ENCODE data around the gene BCL6. TPM values are rescaled to one million over a fixed set of nuclear protein-coding genes. Genes with fewer than 3 reads are reported as not detected.

Gene BCL6
- total RNA-seq, 1 experiment from 2014 or later, result 21.5 TPM

DNA sequence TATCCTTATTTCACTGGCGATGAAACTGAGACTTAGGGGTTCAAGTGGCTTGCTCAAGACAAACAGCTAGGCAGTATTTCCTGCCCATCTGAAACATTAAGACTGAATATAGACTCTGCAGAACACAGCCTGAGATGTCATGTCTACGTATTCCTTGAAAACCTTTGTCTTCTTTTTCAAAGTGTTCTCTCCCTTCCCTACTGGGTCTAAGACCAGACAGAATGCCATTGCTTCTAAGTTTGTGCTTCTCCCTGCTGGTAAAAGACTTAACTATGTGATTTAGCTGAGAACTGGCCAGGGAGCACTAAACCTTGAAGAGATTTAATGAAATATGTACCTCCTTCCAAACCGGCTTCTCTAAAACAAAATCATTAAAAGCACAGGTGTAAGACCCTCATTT, 9.9 kb downstream of the BCL6 start:
- ATAC-seq, result no peak
- no peak overlapping the region for H3K27ac ChIP-seq (ENCODE audit: low read length)
- in situ Hi-C loops (cut with HindIII; ENCODE audit: low pct_unique_long_range_greater_than_20kb, low sequenced_read_pairs), result loop anchor here (25.0 kb wide), 1 partner anchor 552 kb away; no protein-coding TSS in a partner anchor
- ChIA-PET CTCF (no interaction called here), POLR2A (no interaction called here)
- H3K27me3 ChIP-seq (ENCODE audit: control insufficient read depth, insufficient read depth, low read length), result no peaks in the 10 kb centered on the region
- TF ChIP-seq, protein P1, sequence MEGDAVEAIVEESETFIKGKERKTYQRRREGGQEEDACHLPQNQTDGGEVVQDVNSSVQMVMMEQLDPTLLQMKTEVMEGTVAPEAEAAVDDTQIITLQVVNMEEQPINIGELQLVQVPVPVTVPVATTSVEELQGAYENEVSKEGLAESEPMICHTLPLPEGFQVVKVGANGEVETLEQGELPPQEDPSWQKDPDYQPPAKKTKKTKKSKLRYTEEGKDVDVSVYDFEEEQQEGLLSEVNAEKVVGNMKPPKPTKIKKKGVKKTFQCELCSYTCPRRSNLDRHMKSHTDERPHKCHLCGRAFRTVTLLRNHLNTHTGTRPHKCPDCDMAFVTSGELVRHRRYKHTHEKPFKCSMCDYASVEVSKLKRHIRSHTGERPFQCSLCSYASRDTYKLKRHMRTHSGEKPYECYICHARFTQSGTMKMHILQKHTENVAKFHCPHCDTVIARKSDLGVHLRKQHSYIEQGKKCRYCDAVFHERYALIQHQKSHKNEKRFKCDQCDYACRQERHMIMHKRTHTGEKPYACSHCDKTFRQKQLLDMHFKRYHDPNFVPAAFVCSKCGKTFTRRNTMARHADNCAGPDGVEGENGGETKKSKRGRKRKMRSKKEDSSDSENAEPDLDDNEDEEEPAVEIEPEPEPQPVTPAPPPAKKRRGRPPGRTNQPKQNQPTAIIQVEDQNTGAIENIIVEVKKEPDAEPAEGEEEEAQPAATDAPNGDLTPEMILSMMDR (IDR thresholded peaks at IDR 0.05), result no peak
- no peak for TF ChIP-seq REST (IDR thresholded peaks at IDR 0.05; ENCODE audit: insufficient read depth in 1 of 2, low read depth in 2 of 2, low read length in 1 of 2)
- no peak for TF ChIP-seq SIN3A (IDR thresholded peaks at IDR 0.05; ENCODE audit: borderline replicate concordance, insufficient read depth, low read depth, low read length)
- TF ChIP-seq POLR2AphosphoS5 (IDR thresholded peaks at IDR 0.05; ENCODE audit: low read depth, low read length), result no peak
- BruUV-seq (replicated peaks), result no TSS peak
- H3K9me3 ChIP-seq (ENCODE audit: control insufficient read depth, insufficient read depth, low read depth, low read length), result no peaks in the 10 kb centered on the region
- intact Hi-C loops (cut with micrococcal nuclease; ENCODE audit: unreplicated experiment), result no loop called here
- H3K4me3 ChIP-seq (ENCODE audit: low read depth in 2 of 2, low read length in 2 of 2), result no peak overlapping the region
- DNase-seq (ENCODE audit: low read depth, low spot score), result no peak
- H3K36me3 ChIP-seq (ENCODE audit: control insufficient read depth, insufficient read depth, low read length), result 0 out of 2 replicates have a peak, but pooled peaks cover 3% of the 10 kb centered on the region
- H3K4me1 ChIP-seq (ENCODE audit: control insufficient read depth, insufficient read depth, low read length), result peaks cover 29% of the 10 kb centered on the region

- no peak overlapping the region for H3K4me3 ChIP-seq (ENCODE audit: low read depth in 2 of 2, low read length in 2 of 2)
- intact Hi-C loops (cut with micrococcal nuclease; ENCODE audit: unreplicated experiment) (no loop called here), in situ Hi-C loops (cut with HindIII; ENCODE audit: low pct_unique_long_range_greater_than_20kb, low sequenced_read_pairs) (loop anchor here (25.0 kb wide), 1 partner anchor 552 kb away; no protein-coding TSS in a partner anchor)
- ATAC-seq (no peak), DNase-seq (ENCODE audit: low read depth, low spot score) (no peak)
- peaks cover 26% of the 10 kb centered on the region for H3K4me1 ChIP-seq (ENCODE audit: control insufficient read depth, insufficient read depth, low read length)
- H3K36me3 ChIP-seq (ENCODE audit: control insufficient read depth, insufficient read depth, low read length), result 0 out of 2 replicates have a peak, but pooled peaks cover 3% of the 10 kb centered on the region
- BruUV-seq (replicated peaks), result no TSS peak
- POLR2A ChIA-PET, result interaction anchor here (0.6 kb wide), 2 partner anchors 1215 to 1955 kb away, joined by 3 read pairs; no protein-coding TSS in a partner anchor
- TF ChIP-seq, protein P1 (IDR thresholded peaks at IDR 0.05), result no peak
- TF ChIP-seq POLR2AphosphoS5 (IDR thresholded peaks at IDR 0.05; ENCODE audit: low read depth, low read length), result no peak
- TF ChIP-seq TCF7L2 (IDR thresholded peaks at IDR 0.05; ENCODE audit: low read depth, low read length), result no peak
- TF ChIP-seq REST (IDR thresholded peaks at IDR 0.05; ENCODE audit: insufficient read depth in 1 of 2, low read depth in 2 of 2, low read length in 1 of 2), result no peak
- no peak for TF ChIP-seq SIN3A (IDR thresholded peaks at IDR 0.05; ENCODE audit: borderline replicate concordance, insufficient read depth, low read depth, low read length)
- no peaks in the 10 kb centered on the region for H3K9me3 ChIP-seq (ENCODE audit: control insufficient read depth, insufficient read depth, low read depth, low read length)
- H3K27me3 ChIP-seq (ENCODE audit: control insufficient read depth, insufficient read depth, low read length), result no peaks in the 10 kb centered on the region
- CTCF ChIA-PET, result no interaction called here
- H3K27ac ChIP-seq (ENCODE audit: low read length), result no peak overlapping the region
These were observed 10.4 kb downstream of the BCL6 start for GRCh38 chr3:187734841-187735240.
